ENCODE data around the gene SORCS2.

SORCS2 gene

GRCh38 chr4:7699825-7700224, 507.5 kb downstream of the SORCS2 start:
- no peak for DNase-seq

GRCh38 chr4:7700665-7701064, 508.3 kb downstream of the SORCS2 start:
- DNase-seq: no peak

GRCh38 chr4:7701866-7702649, 509.7 kb downstream of the SORCS2 start:
- no peak for DNase-seq

GRCh38 chr4:7703688-7704087, 511.4 kb downstream of the SORCS2 start:
- DNase-seq: no peak

- DNase-seq: no peak
Observed at GRCh38 chr4:7704091-7704490, 511.8 kb downstream of the SORCS2 start.

- DNase-seq: no peak
Observed at GRCh38 chr4:7704625-7705024, 512.3 kb downstream of the SORCS2 start.

- DNase-seq: no peak
Observed at GRCh38 chr4:7705062-7705461, 512.7 kb downstream of the SORCS2 start.

GRCh38 chr4:7705593-7705992, 513.3 kb downstream of the SORCS2 start:
- no peak for DNase-seq

- no peak for DNase-seq
Observed at GRCh38 chr4:7708238-7708637, 515.9 kb downstream of the SORCS2 start.

- DNase-seq: no peak
Observed at GRCh38 chr4:7708981-7709380, 516.6 kb downstream of the SORCS2 start.

- DNase-seq: no peak
Observed at GRCh38 chr4:7709431-7709830, 517.1 kb downstream of the SORCS2 start.

GRCh38 chr4:7710126-7710525, 517.8 kb downstream of the SORCS2 start:
- no peak for DNase-seq

GRCh38 chr4:7710576-7711306, 518.4 kb downstream of the SORCS2 start:
- DNase-seq: peak in 6 of 51 donors; percentile 8 to 30 (median 18)

- no peak for DNase-seq
Observed at GRCh38 chr4:7711307-7711963, 519.1 kb downstream of the SORCS2 start.

- DNase-seq: no peak
Observed at GRCh38 chr4:7712021-7712671, 519.8 kb downstream of the SORCS2 start.

GRCh38 chr4:7713757-7714156, 521.4 kb downstream of the SORCS2 start:
- DNase-seq: no peak

GRCh38 chr4:7714176-7714575, 521.8 kb downstream of the SORCS2 start:
- DNase-seq: no peak

- no peak for DNase-seq
Observed at GRCh38 chr4:7714738-7715137, 522.4 kb downstream of the SORCS2 start.

GRCh38 chr4:7715271-7716009, 523.1 kb downstream of the SORCS2 start:
- no peak for DNase-seq

GRCh38 chr4:7716010-7716721, 523.8 kb downstream of the SORCS2 start:
- no peak for DNase-seq

GRCh38 chr4:7717161-7717560, 524.8 kb downstream of the SORCS2 start:
- DNase-seq: no peak

Measured in hypothalamus (tissue), 51 donors.